ENCODE results near the gene ADAMTS4. TPM values are rescaled to one million over a fixed set of nuclear protein-coding genes. Genes with fewer than 3 reads are reported as not detected.

Gene ADAMTS4
- total RNA-seq, 1 donor from 2014 or later, result 7.1 TPM

- DNase-seq (ENCODE audit: low read depth in 2 of 2), result no peak
Measured at GRCh38 chr1:161219078-161219892, 20.4 kb upstream of the ADAMTS4 start.

DNA sequence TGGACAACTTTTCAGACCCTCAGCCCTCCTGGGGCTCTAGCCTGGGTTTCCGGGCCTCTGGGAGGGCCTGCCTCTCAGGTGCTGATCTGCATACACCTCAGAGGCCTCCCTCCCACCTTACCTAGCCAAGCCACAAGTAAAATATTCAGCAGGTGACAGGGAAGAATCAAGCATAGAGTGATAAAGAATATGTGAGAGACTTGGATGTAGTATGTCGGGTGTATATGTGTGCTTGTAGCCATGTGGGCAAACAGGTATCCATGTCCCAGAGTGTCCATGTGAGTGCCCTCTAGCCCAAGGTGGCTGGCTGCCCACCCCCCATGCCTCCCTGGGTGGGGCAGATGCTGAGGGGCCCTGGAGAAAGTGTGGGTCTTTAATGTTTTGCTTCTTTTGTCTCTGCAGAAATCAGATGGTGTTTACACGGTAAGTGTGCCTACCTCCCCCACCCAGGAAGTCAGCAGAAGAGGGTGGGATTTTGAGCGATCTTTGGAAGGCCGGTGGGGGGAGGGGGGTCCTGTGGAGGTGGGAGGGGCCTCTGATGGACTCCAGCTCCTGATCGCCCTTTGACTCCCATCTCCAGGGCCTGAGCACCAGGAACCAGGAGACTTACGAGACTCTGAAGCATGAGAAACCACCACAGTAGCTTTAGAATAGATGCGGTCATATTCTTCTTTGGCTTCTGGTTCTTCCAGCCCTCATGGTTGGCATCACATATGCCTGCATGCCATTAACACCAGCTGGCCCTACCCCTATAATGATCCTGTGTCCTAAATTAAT lies 19.6 kb upstream of the ADAMTS4 start:
- no peak for DNase-seq (ENCODE audit: low read depth in 2 of 2)

DNA sequence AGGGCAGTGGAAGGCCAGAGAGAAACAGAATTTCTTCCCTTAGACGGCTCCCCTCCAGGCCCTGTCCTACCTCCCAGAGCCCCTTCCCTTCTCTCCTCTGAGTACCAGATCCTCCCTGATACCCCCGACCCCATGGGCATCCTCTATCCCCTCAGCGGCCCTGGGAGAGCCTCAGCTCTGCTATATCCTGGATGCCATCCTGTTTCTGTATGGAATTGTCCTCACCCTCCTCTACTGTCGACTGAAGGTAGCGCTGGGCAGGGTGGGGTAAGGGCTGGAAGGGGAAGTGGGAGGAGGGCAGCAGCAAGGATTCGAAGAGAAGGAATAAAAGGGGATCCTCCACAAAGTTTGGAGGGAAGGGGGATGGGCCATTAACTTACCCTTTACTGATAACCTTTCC lies 19.0 kb upstream of the ADAMTS4 start:
- DNase-seq (ENCODE audit: low read depth in 2 of 2), result no peak

DNA sequence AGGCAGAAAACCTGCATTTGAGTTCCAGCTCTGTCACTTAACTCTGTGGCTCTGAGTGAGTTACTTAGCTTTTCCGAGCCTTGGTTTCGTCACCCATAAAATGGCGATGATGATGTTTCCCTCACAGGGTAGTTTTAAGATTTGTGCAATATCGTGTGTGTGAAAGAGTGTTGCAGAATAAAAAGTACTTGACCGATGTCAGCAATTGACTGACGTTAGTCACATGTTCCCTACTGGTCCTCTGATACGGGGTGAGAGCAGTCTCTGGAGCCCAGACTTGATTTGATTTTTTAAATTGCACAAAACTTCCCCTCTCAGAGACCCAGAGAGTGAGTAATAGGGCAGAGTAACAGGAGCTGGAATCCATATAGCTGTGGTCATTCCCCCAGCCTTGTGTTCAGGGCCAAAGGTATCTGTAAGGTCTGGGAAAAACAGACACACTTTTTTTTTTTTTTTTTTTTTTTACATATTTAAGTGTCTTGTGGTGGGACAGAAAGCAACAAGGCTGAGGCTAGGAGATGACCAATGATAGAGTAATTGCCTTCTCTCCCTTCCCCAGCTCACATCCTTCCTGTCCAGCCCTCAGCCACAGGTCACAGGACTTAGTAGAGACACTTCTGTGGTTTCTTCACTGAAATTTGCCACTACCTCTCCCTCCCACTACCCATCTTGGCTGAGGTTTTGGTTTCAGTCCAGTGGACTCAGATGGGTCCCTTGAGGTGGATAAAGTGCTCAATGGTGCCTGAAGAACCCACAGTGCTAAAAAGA lies 18.3 kb upstream of the ADAMTS4 start:
- peak in 1 of 2 donors; percentile 71 for DNase-seq (ENCODE audit: low read depth in 2 of 2)

- DNase-seq (ENCODE audit: low read depth in 2 of 2), result no peak
Measured at GRCh38 chr1:161215076-161215475, 16.2 kb upstream of the ADAMTS4 start, which contains the start of gene FCER1G. FCER1G (plus strand) TSS chr1:161215295; CDS start chr1:161215322, 27 bp downstream.

GRCh38 chr1:161214369-161214768 lies 15.5 kb upstream of the ADAMTS4 start:
- no peak for DNase-seq (ENCODE audit: low read depth in 2 of 2)

DNA sequence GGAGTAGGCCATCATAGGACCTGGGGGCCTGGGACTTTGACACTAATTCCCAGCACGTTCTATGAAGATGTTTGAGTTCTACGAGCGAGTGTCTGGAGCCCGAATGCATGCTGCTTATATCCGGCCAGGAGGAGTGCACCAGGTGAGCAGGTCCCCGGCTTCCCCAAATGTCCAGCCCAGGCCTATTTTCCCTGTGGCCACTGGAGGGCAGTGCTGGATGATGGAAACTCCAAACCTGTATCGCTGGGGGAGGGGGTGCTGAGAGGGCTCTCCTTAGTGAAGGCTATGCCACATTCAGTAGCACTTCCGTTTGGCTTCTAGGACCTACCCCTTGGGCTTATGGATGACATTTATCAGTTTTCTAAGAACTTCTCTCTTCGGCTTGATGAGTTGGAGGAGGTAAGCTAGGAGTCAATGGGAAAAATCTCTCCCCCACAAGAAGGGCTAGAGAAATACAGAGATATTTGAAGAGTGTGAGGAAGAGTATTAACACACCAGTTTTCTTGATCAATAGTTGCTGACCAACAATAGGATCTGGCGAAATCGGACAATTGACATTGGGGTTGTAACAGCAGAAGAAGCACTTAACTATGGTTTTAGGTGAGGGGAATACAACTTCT lies 11.0 kb upstream of the ADAMTS4 start:
- peak; percentile 73 to 82 for DNase-seq (ENCODE audit: low read depth in 2 of 2)

DNA sequence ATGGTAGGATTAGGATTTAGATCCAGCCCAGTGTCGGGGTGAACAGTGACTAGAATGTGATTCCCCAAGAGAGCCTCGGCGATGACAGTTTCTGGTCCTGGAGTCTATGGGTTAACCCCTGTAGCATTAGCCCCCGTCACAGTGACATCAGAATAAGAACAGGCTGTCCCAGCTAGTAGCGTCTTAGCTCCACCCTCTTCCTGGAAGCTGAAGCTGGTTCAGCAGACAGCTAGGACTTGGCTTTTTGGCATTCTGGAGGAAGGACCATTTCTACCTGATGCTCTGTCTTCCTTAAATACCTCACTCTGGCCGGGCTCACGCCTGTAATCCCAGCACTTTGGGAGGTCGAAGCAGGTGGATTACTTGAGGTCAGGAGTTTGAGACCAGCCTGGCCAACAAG lies 8.3 kb upstream of the ADAMTS4 start:
- DNase-seq (ENCODE audit: low read depth in 2 of 2), result peak in 1 of 2 donors; percentile 74

- no peak for DNase-seq (ENCODE audit: low read depth in 2 of 2)
Measured at GRCh38 chr1:161206411-161207140, 7.7 kb upstream of the ADAMTS4 start.

- peak; percentile 99 for DNase-seq (ENCODE audit: low read depth in 2 of 2)
Measured at GRCh38 chr1:161201836-161202712, 3.2 kb upstream of the ADAMTS4 start, which contains the start of gene NDUFS2. NDUFS2 (plus strand) TSS chr1:161202367; CDS start chr1:161202386, 19 bp downstream.

DNA sequence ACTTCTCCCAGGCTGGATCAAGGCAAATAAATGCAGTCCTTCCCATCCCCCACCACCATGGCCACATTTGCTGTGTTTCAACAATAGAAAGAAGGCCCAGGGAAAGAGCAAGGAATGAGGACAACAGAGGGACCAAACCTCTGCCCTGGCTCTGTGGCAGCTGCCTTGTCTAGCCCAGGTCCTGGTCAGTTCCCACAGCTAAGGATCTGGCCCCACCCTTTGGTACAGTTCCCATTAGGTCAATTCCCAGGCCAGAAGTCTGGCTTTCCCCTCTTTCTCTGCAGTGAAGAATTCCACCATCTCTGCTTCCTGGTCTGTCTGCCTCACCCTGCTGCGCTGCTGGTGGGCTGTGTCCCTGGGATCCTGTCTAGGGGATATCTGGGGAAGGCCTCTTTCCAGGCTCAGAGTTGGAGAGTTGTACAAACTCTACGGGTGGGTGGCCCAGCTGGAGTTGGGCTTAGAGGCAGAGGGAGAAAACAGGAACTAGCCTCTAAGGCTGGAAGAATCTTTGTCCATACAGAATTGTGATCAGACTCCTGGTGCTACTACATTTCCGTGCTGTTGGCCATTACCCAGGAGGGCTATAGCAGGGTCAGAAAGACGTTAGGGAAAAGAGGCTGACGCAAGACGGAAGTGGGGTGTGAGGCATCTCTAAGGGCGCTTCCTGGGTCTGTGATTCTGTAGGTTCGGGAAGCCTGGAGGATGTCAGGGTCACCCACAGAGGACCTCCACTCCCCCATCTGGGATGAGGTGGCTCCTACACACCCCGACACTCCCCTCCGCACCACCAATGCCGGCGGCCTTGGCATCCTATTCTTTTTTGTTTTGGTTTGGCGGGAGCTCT lies 2.4 kb upstream of the ADAMTS4 start:
- DNase-seq (ENCODE audit: low read depth in 2 of 2), result peak; percentile 54 to 96

GRCh38 chr1:161200421-161200991 lies 1.7 kb upstream of the ADAMTS4 start:
- peak; percentile 41 to 50 for DNase-seq (ENCODE audit: low read depth in 2 of 2)

- peak; percentile 26 to 35 for DNase-seq (ENCODE audit: low read depth in 2 of 2)
Measured at GRCh38 chr1:161199506-161200139, 769 bp upstream of the ADAMTS4 start.

GRCh38 chr1:161198194-161198896 lies 509 bp downstream of the ADAMTS4 start:
- peak; percentile 42 to 51 for DNase-seq (ENCODE audit: low read depth in 2 of 2)

GRCh38 chr1:161197560-161198193 lies 1.2 kb downstream of the ADAMTS4 start:
- no peak for DNase-seq (ENCODE audit: low read depth in 2 of 2)
